ENCODE measurements around the gene TRMT44. TPM values are rescaled to one million over a fixed set of nuclear protein-coding genes. Genes with fewer than 3 reads are reported as not detected.

TRMT44 gene
- total RNA-seq, 1 experiment from 2014 or later = 22.9 TPM

DNA sequence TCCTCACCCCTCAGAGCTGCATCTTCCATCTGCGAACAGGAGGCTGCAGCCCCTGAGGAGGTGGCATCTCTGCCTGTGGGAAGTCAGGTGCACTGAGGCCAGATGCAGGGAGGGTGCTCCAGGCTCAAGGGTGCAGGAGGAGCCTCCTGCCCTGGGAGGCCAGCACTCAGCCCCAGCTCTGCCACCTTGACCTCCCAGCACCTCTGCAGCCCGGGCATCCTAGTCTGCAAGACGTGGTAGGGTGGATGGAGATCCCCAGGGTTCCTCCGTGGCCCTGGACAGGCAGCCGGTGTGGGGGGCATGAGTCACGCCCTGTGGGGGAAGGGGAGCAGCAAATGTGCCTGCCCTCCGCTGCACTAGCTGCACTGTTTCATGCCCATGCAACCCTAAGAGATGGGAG is 64.7 kb downstream of the TRMT44 start:
- Histone ChIP-seq H3K4me1 (ENCODE audit: insufficient read depth, low read length, poor library complexity, severe bottlenecking) (no peaks in the 10 kb centered on the region), H3K36me3 (ENCODE audit: insufficient read depth, low read length, poor library complexity, severe bottlenecking) (no peaks in the 10 kb centered on the region), H3K4me3 (ENCODE audit: low read depth, low read length, poor library complexity, severe bottlenecking) (no peak overlapping the region), H3K9me3 (ENCODE audit: low read depth, low read length, poor library complexity, severe bottlenecking) (no peaks in the 10 kb centered on the region), H3K27me3 (replicated peaks; ENCODE audit: insufficient read depth, low read depth, low read length, poor library complexity) (peaks cover 15% of the 10 kb centered on the region), H3K27ac (ENCODE audit: low read depth, low read length, poor library complexity, severe bottlenecking) (no peak overlapping the region)
- ChIA-PET POLR2A (ENCODE audit: low non-redundant PET) (no interaction called here), CTCF (interaction anchor here (1.0 kb wide), 1 partner anchor 36 kb away, joined by 3 read pairs; no protein-coding TSS in a partner anchor)
- no peak for TF ChIP-seq EZH2 (IDR thresholded peaks at IDR 0.05; ENCODE audit: borderline replicate concordance, low read depth, low read length, poor library complexity, severe bottlenecking)
- TF ChIP-seq, protein P1, sequence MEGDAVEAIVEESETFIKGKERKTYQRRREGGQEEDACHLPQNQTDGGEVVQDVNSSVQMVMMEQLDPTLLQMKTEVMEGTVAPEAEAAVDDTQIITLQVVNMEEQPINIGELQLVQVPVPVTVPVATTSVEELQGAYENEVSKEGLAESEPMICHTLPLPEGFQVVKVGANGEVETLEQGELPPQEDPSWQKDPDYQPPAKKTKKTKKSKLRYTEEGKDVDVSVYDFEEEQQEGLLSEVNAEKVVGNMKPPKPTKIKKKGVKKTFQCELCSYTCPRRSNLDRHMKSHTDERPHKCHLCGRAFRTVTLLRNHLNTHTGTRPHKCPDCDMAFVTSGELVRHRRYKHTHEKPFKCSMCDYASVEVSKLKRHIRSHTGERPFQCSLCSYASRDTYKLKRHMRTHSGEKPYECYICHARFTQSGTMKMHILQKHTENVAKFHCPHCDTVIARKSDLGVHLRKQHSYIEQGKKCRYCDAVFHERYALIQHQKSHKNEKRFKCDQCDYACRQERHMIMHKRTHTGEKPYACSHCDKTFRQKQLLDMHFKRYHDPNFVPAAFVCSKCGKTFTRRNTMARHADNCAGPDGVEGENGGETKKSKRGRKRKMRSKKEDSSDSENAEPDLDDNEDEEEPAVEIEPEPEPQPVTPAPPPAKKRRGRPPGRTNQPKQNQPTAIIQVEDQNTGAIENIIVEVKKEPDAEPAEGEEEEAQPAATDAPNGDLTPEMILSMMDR (conservative IDR thresholded peaks at IDR 0.05; ENCODE audit: low read depth, low read length) = no peak
- no TSS peak for BruUV-seq (replicated peaks)
- intact Hi-C loops (cut with micrococcal nuclease; ENCODE audit: unreplicated experiment) = no loop called here
- no peak for DNase-seq (ENCODE audit: low spot score)

DNA sequence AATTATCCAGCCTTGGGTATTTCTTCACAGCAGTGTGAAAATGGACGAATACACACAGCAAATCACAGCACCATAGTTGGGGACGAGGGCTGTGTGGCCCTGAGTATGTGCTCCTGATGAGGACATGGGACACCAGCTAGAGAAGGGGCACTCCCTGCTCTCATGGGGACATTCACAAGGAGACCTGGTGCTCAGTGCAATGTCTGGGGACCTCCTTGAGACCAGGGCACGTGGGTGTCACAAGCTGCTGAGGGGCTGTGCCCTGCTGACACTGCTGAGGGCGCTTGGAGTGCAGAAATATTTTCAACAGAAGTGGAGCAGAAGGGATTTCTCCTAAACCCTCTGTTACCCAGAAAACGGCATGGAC is 65.4 kb downstream of the TRMT44 start:
- Histone ChIP-seq H3K27me3 (replicated peaks; ENCODE audit: insufficient read depth, low read depth, low read length, poor library complexity) (peaks cover 15% of the 10 kb centered on the region), H3K4me3 (ENCODE audit: low read depth, low read length, poor library complexity, severe bottlenecking) (no peak overlapping the region), H3K36me3 (ENCODE audit: insufficient read depth, low read length, poor library complexity, severe bottlenecking) (no peaks in the 10 kb centered on the region), H3K9me3 (ENCODE audit: low read depth, low read length, poor library complexity, severe bottlenecking) (no peaks in the 10 kb centered on the region), H3K4me1 (ENCODE audit: insufficient read depth, low read length, poor library complexity, severe bottlenecking) (no peaks in the 10 kb centered on the region), H3K27ac (ENCODE audit: low read depth, low read length, poor library complexity, severe bottlenecking) (no peak overlapping the region)
- no peak for DNase-seq (ENCODE audit: low spot score)
- TF ChIP-seq, protein P1 (conservative IDR thresholded peaks at IDR 0.05; ENCODE audit: low read depth, low read length) = no peak
- no peak for TF ChIP-seq EZH2 (IDR thresholded peaks at IDR 0.05; ENCODE audit: borderline replicate concordance, low read depth, low read length, poor library complexity, severe bottlenecking)
- ChIA-PET CTCF (no interaction called here), POLR2A (ENCODE audit: low non-redundant PET) (no interaction called here)
- intact Hi-C loops (cut with micrococcal nuclease; ENCODE audit: unreplicated experiment) = no loop called here
- BruUV-seq (replicated peaks) = no TSS peak

DNA sequence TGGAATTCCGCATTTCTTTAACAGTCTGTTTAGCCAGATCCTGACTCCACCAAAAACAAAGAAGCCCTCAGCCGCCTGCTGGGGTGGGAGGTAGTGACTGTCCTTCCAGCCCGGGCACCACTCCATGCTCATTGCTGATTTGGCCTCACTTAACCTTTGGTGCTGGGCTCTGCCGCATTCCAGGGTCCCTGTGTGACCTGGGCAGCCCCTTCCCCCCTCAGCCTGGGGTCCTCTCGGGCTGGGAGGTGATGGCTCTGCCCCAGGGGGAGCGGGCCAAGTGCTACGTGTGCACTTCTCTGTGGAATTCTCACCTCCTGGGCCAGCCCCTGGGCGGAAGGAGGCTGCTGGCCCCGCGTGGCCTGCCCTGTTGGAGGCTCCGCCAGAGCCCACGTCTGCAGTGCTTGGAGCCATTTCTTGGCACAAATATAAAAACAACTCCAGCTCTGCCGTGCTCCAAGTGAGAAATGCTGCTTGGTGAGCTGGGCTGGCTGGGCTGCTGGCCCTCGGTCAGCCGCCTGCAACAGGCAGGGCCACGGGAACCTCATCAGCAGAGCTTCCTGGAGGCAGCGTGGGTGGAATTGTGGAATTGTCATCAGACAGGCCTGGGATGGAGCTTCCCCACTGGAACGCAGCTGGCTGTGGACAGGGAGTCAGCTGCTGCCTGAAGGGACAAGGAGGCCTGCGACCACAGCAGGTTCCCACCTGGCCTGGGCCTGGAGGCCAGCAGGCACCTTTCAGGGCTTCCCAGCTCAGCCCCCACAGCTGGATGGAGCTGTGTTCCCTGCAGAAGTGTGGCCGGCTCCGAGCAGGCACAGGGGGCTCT is 66.0 kb downstream of the TRMT44 start:
- ChIA-PET POLR2A (ENCODE audit: low non-redundant PET) (no interaction called here), CTCF (no interaction called here)
- intact Hi-C loops (cut with micrococcal nuclease; ENCODE audit: unreplicated experiment) = no loop called here
- Histone ChIP-seq H3K27me3 (replicated peaks; ENCODE audit: insufficient read depth, low read depth, low read length, poor library complexity) (peaks cover 15% of the 10 kb centered on the region), H3K9me3 (ENCODE audit: low read depth, low read length, poor library complexity, severe bottlenecking) (no peaks in the 10 kb centered on the region), H3K27ac (ENCODE audit: low read depth, low read length, poor library complexity, severe bottlenecking) (no peak overlapping the region), H3K4me3 (ENCODE audit: low read depth, low read length, poor library complexity, severe bottlenecking) (no peak overlapping the region), H3K36me3 (ENCODE audit: insufficient read depth, low read length, poor library complexity, severe bottlenecking) (no peaks in the 10 kb centered on the region), H3K4me1 (ENCODE audit: insufficient read depth, low read length, poor library complexity, severe bottlenecking) (no peaks in the 10 kb centered on the region)
- no peak for DNase-seq (ENCODE audit: low spot score)
- TF ChIP-seq, protein P1 (conservative IDR thresholded peaks at IDR 0.05; ENCODE audit: low read depth, low read length) = no peak
- no TSS peak for BruUV-seq (replicated peaks)

Data from A673 (cell line).